Measurements from ENCODE around the gene NPTN.

NPTN gene

DNA sequence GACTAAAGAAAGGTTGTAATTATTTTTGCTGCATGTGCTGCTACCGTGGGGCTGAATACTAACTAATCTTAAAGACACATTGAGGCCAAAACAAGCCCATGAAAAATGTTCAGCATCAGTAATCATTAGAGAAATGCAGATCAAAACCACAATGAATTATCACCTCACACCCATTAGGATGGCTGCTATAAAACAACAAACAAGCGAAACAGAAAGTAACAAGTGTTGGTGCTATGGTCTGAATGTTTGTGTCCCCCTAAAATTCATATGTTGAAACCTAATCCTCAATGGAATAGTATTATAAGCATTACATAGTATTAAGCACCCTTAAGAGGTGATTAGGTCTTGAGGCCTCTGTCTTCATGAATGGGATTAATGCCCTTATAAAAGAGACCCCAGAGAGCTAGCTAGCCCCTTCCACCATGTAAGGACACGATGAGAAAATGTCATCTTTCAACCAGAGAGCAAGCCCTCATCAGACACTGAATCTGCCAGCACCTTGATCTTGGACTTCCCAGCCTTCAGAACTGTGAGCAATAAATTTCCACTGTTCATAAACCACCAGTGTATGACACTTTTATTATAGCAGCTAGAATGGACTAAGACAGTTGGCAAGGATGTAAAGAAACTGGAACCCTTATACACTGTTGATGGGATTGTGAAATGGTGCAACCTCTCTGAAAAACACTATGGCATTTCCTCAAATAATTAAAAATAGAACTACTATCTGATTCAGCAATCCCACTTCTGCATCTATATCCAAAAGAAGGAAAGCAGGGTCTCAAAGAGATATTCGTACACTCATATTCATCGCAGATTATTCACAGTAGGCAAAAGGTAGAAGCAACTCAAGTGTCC is 114.1 kb downstream of the NPTN start:
- DNase-seq (ENCODE audit: low read depth in 2 of 2) = no peak

DNA sequence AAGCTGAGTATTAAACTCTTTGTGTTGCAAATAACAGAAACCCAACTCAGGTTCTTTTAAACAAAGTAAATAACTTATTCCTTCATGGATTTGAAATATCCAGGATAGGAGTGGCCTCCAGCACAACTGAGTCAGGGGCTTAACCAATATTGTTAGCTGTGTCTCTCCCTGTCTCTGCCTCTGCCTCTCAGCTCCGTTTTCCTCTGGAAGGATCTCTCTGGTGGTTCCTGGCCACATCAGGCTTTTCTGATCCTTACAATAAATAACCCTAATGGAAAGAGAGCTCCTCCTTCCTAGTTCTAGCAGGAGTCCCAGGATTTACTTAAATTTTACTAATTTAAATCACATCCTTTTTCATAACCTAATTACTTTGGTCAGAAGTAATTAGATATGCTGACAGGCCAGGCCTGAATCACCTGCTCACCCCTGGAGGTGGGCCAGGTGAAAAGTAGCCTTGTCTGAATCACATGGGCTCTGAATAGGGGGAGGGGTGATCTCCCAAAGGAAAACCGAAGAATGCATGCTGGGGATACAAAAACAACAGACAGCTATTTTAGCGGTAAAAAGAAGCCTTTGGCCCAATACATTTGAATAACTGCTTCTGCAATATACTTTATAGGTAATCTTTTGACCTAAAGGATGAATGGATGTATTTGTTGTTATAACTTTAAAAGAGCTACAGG is 114.9 kb downstream of the NPTN start:
- DNase-seq (ENCODE audit: low read depth in 2 of 2) = no peak

- no peak for DNase-seq (ENCODE audit: low read depth in 2 of 2)
These were observed 115.6 kb downstream of the NPTN start for GRCh38 chr15:73517566-73517965.

DNA sequence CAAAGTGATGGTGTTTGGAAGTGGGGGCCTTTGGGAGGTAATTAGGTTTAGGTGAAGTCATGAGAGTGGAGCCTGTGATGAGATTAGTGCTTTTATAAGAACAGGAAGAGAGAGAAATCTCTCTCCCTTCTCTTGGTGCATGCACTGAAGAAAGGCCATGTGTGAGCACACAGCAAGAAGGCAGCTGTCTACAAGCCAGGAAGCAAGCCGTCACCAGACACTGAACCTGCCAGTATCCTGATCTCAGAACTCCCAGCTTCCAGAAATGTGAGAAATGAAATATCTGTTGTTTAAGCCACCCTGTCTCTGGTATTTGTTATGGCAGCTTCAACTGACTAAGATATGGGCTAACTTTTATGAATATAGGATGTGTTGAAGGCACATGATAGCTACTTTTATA is 117.7 kb downstream of the NPTN start:
- DNase-seq (ENCODE audit: low read depth in 2 of 2) = no peak

All from stimulated activated CD8-positive, alpha-beta memory T cell treated with anti-CD3 and anti-CD28 coated beads, Interleukin-2, amount 100 ng/mL, for 1 hour (primary cell).